NT2/D1 (cell line): ENCODE data around the gene PACS1.

Source experiments
- YY1 ChIP-seq: IDR thresholded peaks from 2 replicates; pipeline ENCODE4 v1.6.1; 2011; ENCODE audit not compliant: insufficient read length, insufficient read depth
- ZNF274 ChIP-seq: IDR thresholded peaks from 2 replicates; pipeline ENCODE4 v1.6.1; 2011; ENCODE audit warnings: mild to moderate bottlenecking, low read depth, low read length

DNA sequence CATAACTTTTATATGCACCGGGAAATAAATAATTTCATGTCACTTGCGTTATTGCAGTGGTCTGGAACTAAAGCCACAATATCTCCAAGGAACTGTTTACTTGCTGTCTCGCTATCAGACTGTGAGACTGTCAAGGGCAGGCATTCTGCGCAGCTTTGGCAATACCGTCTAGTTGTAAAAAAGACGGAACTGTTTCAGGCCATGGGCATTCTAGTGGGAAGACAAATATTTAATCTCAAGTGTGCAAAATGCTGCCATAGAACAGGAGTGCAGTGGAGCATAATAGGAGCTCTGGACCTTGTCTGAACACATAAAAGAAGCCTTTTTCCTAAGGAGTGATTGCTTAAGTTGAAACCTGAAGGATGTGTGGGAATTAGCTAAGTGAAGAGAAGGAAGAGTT is 53.8 kb downstream of the PACS1 start:
- TF ChIP-seq ZNF274 (no peak), YY1 (no peak)
